ENCODE measurements around the gene ROR2. TPM values are rescaled to one million over a fixed set of nuclear protein-coding genes. Genes with fewer than 3 reads are reported as not detected.
"Not testable (repeated sequence)": the region's sequence is repeated elsewhere in the genome, so short reads cannot be mapped to it uniquely, and the experiment has no call there.

Gene ROR2
- total RNA-seq, 1 donor from 2014 or later = 14.9 TPM

GRCh38 chr9:91799113-91799744, 150.8 kb downstream of the ROR2 start:
- H3K4me3 Mint-ChIP-seq = no peak overlapping the region
- no peak for DNase-seq (ENCODE audit: low read depth, low spot score)
- no peak overlapping the region for H3K27ac Mint-ChIP-seq (ENCODE audit: unreplicated experiment)

GRCh38 chr9:91798273-91799112, 151.5 kb downstream of the ROR2 start:
- not testable (repeated sequence) for H3K27me3 Mint-ChIP-seq (ENCODE audit: low read depth); H3K4me3 Mint-ChIP-seq; H3K9me3 Mint-ChIP-seq; DNase-seq (ENCODE audit: low read depth, low spot score); H3K27ac Mint-ChIP-seq (ENCODE audit: unreplicated experiment); H3K36me3 Mint-ChIP-seq (ENCODE audit: low read depth)
- peaks cover 32% of the 10 kb centered on the region for H3K4me1 Mint-ChIP-seq

More at GRCh38 chr9:91799113-91799744, 150.8 kb downstream of the ROR2 start:
- no peaks in the 10 kb centered on the region for H3K36me3 Mint-ChIP-seq (ENCODE audit: low read depth)
- H3K9me3 Mint-ChIP-seq = no peaks in the 10 kb centered on the region
- peaks cover 32% of the 10 kb centered on the region for H3K4me1 Mint-ChIP-seq
- TF ChIP-seq, protein P1, sequence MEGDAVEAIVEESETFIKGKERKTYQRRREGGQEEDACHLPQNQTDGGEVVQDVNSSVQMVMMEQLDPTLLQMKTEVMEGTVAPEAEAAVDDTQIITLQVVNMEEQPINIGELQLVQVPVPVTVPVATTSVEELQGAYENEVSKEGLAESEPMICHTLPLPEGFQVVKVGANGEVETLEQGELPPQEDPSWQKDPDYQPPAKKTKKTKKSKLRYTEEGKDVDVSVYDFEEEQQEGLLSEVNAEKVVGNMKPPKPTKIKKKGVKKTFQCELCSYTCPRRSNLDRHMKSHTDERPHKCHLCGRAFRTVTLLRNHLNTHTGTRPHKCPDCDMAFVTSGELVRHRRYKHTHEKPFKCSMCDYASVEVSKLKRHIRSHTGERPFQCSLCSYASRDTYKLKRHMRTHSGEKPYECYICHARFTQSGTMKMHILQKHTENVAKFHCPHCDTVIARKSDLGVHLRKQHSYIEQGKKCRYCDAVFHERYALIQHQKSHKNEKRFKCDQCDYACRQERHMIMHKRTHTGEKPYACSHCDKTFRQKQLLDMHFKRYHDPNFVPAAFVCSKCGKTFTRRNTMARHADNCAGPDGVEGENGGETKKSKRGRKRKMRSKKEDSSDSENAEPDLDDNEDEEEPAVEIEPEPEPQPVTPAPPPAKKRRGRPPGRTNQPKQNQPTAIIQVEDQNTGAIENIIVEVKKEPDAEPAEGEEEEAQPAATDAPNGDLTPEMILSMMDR (conservative IDR thresholded peaks at IDR 0.05) = no peak
- H3K27me3 Mint-ChIP-seq (ENCODE audit: low read depth) = no peaks in the 10 kb centered on the region

DNA sequence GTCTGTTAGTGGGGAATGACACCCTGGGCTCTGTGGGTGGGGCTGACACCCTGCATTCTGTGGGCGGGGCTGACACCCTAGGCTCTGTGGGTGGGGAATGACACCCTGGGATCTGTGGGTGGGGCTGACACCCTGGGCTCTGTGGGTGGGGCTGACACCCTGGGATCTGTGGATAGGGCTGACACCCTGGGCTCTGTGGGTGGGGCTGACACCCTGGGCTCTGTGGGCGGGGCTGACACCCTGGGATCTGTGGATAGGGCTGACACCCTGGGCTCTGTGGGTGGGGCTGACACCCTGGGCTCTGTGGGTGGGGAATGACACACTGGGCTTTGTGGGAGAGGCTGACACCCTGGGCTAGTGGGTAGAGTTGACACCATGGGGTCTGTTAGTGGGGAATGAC, 152.5 kb downstream of the ROR2 start:
- H3K36me3 Mint-ChIP-seq (ENCODE audit: low read depth); DNase-seq (ENCODE audit: low read depth, low spot score); H3K4me3 Mint-ChIP-seq; H3K27ac Mint-ChIP-seq (ENCODE audit: unreplicated experiment); H3K27me3 Mint-ChIP-seq (ENCODE audit: low read depth); H3K9me3 Mint-ChIP-seq: not testable (repeated sequence)
- H3K4me1 Mint-ChIP-seq = peaks cover 24% of the 10 kb centered on the region

GRCh38 chr9:91796516-91796915, 153.5 kb downstream of the ROR2 start:
- not testable (repeated sequence) for H3K27me3 Mint-ChIP-seq (ENCODE audit: low read depth); H3K4me3 Mint-ChIP-seq; H3K36me3 Mint-ChIP-seq (ENCODE audit: low read depth); DNase-seq (ENCODE audit: low read depth, low spot score); H3K9me3 Mint-ChIP-seq; H3K27ac Mint-ChIP-seq (ENCODE audit: unreplicated experiment)
- peaks cover 20% of the 10 kb centered on the region for H3K4me1 Mint-ChIP-seq

GRCh38 chr9:91795598-91796241, 154.3 kb downstream of the ROR2 start:
- no peaks in the 10 kb centered on the region for H3K9me3 Mint-ChIP-seq
- H3K36me3 Mint-ChIP-seq (ENCODE audit: low read depth) = no peaks in the 10 kb centered on the region
- H3K4me1 Mint-ChIP-seq = peaks cover 20% of the 10 kb centered on the region
- H3K27ac Mint-ChIP-seq (ENCODE audit: unreplicated experiment) = no peak overlapping the region
- no peak overlapping the region for H3K4me3 Mint-ChIP-seq
- DNase-seq (ENCODE audit: low read depth, low spot score) = no peak
- TF ChIP-seq, protein P1 (conservative IDR thresholded peaks at IDR 0.05) = no peak
- no peaks in the 10 kb centered on the region for H3K27me3 Mint-ChIP-seq (ENCODE audit: low read depth)

- DNase-seq (ENCODE audit: low read depth, low spot score) = not testable (repeated sequence)
Observed at GRCh38 chr9:91793371-91793770, 156.7 kb downstream of the ROR2 start.

DNA sequence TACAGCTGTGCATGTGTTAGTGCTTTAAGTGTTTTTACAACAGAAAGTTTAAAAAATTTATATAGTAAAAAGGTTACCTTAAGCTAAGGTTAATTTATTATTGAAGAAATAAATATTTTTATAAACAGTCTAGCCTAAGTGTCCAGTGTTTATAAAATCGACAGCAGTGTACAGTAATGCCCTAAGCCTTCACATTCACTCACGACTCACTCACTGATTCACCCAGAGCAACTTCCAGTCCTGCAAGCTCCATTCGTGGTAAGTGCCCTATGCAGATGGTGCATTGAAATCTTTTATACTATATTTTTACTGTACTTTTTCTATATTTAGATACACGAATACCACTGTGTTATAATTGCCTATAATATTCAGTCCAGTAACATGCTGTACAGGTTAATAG, 159.1 kb downstream of the ROR2 start:
- Mint-ChIP-seq H3K27me3 (ENCODE audit: low read depth) (no peaks in the 10 kb centered on the region), H3K27ac (ENCODE audit: unreplicated experiment) (no peak overlapping the region), H3K4me3 (no peak overlapping the region), H3K4me1 (peaks cover 17% of the 10 kb centered on the region), H3K36me3 (ENCODE audit: low read depth) (peaks cover 9% of the 10 kb centered on the region), H3K9me3 (peaks cover 5% of the 10 kb centered on the region)
- no peak for DNase-seq (ENCODE audit: low read depth, low spot score)
- TF ChIP-seq, protein P1 (conservative IDR thresholded peaks at IDR 0.05) = no peak

More at GRCh38 chr9:91793371-91793770, 156.7 kb downstream of the ROR2 start:
- not testable (repeated sequence) for H3K27me3 Mint-ChIP-seq (ENCODE audit: low read depth); H3K36me3 Mint-ChIP-seq (ENCODE audit: low read depth); H3K9me3 Mint-ChIP-seq; H3K27ac Mint-ChIP-seq (ENCODE audit: unreplicated experiment); H3K4me1 Mint-ChIP-seq; H3K4me3 Mint-ChIP-seq

Data from neural crest cell (in vitro differentiated cells).